IPS-NIHi7 (cell line): ENCODE results near the gene TENM4.

Source experiments
- DNase-seq: peaks from one replicate; pipeline ENCODE4 v3.0.0; 2012; ENCODE audit warnings: mixed read lengths; ENCODE audit errors: extremely low spot score

Gene TENM4

GRCh38 chr11:79055856-79056631 lies 384.8 kb downstream of the TENM4 start:
- DNase-seq, result no peak

DNA sequence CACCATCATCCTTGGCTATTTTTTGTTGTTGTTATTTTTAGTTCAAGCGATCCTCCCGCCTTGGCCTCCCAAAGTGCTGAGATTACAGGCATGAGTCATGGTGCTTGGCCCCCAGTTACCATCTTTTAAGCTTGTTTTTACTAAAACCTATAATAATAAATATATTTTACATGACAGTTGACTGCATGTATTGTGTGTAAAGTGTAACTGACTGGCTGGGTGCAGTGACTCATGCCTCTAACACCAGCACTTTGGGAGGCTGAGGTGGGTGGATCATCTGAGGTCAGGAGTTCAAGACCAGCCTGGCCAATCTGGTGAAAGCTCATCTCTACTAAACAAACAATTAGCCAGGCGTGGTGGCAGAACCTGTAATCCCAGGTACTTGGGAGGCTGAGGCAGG lies 386.2 kb downstream of the TENM4 start:
- DNase-seq, result no peak

- peak; percentile 66 for DNase-seq
Measured at GRCh38 chr11:79052544-79052943, 388.3 kb downstream of the TENM4 start.

GRCh38 chr11:79050786-79051185 lies 390.0 kb downstream of the TENM4 start:
- no peak for DNase-seq

DNA sequence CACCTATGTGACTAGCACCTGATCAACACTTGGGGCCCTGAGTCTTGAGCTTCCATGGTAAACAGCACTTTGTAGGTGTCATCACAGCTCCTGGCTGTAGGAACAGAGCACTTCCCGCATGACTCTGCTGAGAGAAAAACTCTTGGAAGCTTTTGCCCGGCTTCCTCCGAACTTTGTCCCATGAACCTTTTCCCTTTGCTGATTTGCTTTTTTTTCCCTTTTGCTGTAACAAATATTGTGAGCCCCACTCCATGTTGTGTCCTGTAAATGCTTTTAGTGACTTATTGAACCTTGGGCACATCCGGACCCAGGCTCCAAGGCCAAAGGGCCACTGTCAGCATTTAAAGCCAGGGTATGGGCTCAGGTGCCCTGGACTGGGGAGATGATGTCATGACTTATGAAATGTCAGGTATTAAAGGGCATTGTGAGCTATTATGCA lies 391.1 kb downstream of the TENM4 start:
- no peak for DNase-seq

DNA sequence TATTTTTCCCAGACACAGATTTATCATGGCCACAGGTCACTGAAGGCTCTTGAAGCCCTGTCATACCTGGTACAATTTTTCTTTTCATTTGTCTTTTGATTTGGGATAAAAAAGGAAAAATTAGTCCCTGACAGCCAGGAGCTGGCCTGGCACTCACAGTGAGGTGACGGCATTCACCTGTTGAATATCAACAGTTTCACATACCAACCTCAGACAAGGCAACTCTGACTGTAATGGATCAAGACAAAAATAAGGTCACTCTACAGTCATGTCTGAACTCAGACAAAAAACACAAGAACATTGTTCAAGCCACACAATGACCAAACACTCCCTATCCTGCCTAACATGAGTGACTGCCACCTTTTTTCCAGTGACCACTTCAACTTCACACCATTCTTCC lies 392.9 kb downstream of the TENM4 start:
- DNase-seq, result no peak

DNA sequence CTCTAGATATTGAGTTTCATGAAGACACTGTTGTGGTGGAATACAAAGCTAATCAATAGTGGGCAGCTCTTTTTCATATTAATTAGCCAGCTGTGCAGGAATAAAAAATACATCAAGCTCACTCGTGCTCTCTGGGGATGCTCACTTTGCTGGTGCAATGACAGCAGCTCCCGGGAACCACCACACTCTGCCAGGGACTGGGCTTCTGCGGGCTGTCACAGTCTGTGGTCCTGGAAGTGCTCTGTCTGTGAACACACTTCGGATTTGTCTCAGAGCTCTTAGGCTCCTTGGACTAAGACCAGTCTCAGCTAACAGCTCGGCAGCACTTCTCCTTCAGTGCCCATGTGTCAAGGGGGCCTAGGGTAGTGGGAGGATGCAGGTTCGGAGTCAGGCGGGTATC lies 393.5 kb downstream of the TENM4 start:
- DNase-seq, result no peak

DNA sequence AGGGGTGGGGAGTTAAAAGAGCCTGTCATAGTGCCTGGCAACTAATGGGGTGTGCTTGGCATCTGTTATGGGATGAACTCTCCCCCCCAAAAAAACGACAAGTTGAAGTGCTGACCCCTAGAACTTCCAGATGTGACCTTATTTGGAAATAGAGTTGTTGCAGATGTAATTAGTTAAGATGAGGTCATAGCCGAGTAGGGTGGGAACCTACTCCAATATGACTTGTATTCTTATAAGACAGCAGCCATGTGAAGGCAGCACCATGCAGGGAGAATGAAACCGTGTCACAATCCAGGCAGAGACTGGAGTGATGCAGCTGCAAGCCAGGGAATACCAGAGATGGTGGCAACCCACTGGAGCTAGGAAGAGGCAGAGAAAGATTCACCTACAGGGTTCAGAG lies 394.5 kb downstream of the TENM4 start:
- DNase-seq, result no peak

DNA sequence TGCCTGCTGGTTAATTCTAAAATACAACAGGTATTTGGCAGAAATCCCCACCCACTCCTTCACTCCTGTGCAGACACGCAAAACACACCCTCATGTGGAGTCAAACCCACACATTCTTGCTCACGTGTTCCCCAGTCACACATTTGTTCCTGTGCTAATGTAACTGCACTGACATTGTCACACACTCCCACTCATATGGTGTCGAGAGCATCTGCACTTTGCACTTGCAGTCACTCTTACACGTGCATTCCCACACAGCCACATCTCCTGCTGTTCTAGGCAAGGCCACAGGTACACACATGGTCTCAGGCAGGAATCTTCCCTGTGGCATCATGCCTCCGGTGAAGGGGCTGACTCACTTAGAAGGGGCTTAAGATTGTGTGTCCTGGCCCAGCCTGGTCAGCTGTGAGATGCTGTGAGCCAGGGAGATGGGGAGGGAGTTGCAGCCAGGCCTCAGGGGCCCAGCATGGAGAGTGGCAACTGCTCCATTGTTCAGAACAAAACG lies 395.0 kb downstream of the TENM4 start:
- no peak for DNase-seq

GRCh38 chr11:79045018-79045799 lies 395.6 kb downstream of the TENM4 start:
- DNase-seq, result no peak

DNA sequence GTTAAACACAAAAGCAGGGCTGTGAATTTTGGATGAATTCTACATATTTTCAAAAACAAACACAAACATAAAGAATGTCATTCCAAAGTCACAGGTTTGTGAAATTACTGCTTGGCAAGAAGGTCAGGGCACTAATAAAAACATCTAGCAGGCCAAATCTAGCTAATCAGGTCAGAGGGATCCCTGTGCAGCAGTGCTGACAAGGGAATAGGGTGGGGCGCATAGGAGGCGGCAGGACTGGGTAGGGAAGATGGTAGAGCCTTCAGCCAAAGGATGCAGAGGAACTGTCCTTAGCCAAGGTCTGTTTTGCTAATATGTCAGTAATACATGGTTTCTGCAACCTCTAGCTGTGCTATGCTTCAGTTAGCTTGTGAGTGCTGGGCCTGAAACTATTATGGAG lies 396.6 kb downstream of the TENM4 start:
- DNase-seq, result no peak

- no peak for DNase-seq
Measured at GRCh38 chr11:79043726-79044125, 397.1 kb downstream of the TENM4 start.

DNA sequence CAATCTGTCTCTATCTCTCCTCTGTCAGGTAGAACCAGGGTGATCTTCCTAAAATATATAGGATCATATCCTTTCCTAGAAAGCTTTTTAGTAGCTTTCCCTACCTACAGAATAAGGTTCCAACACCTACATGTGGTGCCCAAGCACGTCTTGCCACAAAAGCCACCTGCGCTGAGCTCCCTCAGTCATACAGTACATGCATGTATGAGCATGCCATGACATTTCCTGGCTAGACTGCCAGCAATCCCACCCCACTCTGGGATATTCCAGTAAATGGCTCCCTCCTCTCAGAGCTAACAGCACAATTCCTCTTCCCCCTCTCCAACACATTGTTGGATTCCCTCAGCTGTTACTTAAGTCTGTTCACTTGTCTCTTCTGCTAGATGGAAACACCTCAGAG lies 398.0 kb downstream of the TENM4 start:
- DNase-seq, result no peak

- no peak for DNase-seq
Measured at GRCh38 chr11:79040348-79040747, 400.5 kb downstream of the TENM4 start.

GRCh38 chr11:79039122-79039521 lies 401.7 kb downstream of the TENM4 start:
- no peak for DNase-seq

GRCh38 chr11:79035881-79036280 lies 404.9 kb downstream of the TENM4 start:
- DNase-seq, result no peak

DNA sequence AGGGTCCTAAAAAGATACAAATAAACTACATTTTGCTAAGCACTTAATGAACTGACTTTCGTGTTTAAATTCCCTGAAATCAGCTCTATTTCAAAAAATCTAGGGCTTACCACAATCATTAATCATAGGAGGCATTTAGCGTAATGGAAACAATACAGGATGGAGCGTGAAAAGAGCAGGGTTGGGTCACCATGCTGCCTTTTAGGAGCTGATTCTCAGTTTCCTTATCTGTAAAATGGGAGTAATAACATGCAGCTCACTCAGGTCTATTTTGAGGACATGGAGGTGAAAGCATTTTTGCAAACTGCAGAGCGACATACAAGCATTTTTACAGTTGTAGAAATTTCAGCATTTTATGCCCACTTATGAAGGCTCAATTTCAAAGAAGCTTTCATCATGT lies 407.0 kb downstream of the TENM4 start:
- no peak for DNase-seq

DNA sequence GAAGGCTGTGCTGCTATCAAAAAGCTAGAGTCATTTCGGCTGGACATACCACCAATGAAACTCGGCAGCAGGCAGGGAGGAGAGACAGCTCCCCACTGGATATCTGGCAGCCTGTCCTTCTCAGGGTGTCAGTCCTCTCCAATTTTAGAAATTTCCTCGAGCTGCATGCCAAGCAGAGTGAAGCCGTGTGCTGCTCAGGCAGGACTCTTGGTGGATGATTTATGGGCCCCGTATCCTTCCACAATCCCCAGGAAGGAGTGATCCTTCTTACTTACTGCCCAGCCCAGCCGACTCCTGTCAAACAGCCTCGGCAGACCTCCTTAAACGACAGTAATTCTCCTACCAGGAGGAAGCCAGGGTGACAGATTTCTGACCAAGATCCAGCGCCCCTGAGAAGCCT lies 410.4 kb downstream of the TENM4 start:
- DNase-seq, result no peak

DNA sequence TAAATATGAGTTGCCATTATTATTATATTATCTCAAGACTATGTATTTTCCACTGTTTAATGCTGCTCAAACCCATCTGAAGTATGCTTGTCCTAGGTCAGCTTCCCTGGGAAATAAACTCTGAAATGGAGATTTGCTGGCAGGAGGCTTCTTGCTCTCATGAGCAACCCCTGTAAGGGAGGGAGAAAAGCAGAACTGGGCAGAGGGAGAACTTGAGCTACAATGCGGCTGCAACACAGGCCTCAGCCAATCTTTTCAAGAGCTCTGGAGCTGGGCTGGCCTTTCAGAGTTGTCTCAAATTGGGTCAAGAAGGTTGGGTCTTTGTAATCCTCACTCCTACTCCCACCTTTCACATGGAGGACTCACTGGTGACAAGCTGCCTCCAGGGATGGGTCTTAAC lies 412.6 kb downstream of the TENM4 start:
- DNase-seq, result no peak

DNA sequence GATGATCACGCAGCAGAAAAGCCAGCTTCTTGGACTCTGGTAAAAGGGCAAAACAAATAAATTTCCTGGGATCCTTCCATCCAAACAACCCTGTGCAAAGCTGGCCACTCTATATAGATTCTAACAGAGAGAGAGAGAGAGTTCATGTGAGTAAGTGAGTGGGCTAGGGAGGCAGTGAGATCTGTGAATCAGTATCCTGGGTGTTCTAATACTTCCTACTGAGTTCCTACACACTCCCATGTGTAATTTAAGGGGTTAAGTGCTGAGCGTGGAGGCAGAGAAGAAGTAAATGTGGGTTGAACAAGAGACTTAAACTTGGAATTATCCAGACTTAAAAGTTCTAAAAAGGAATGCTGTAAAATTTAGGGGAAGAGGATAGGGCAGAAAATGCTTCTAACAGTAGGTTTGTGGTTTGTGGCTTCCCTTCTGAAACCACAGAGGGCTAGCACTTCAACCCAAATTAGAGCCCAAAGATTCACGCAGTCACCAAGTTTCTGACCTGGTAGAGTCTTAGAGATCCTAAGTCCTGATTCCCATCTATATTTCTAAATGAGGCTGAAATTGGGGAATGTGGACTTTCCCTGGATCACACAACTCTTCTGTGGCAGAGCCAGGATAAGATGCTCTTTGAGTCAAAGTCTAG lies 413.9 kb downstream of the TENM4 start:
- DNase-seq, result no peak

- DNase-seq, result peak; percentile 67
Measured at GRCh38 chr11:79025622-79026021, 415.2 kb downstream of the TENM4 start.

GRCh38 chr11:79025097-79025496 lies 415.7 kb downstream of the TENM4 start:
- no peak for DNase-seq

GRCh38 chr11:79022265-79022664 lies 418.6 kb downstream of the TENM4 start:
- DNase-seq, result no peak
